Measurements from ENCODE around the gene CGB1. TPM values are rescaled to one million over a fixed set of nuclear protein-coding genes. Genes with fewer than 3 reads are reported as not detected.
A peak's percentile ranks its signal among the peaks of the same experiment; 100 is the strongest.

Gene CGB1
- total and polyA plus RNA-seq, 2 of the 8 experiments (the other 6 are each of a cell fraction or from before 2014, with no cell fraction given), result not detected

GRCh38 chr19:49071860-49072547 is 35.3 kb upstream of the CGB1 start (continued):
- no peak for TF ChIP-seq ATF2 (IDR thresholded peaks at IDR 0.05; ENCODE audit: low read length)
- TF ChIP-seq NRF1 (IDR thresholded peaks at IDR 0.05; ENCODE audit: low read depth, low read length), result no peak; the same call in 1 of the 2 replicates
- TF ChIP-seq POLR2AphosphoS5 (IDR thresholded peaks at IDR 0.05; ENCODE audit: low read depth, low read length), result no peak
- no peak for TF ChIP-seq TBP (IDR thresholded peaks at IDR 0.05; ENCODE audit: low read depth, low read length)
- TF ChIP-seq CTCF (IDR thresholded peaks at IDR 0.05; ENCODE audit: control extremely low read depth in 1 of 3, insufficient read depth in 1 of 3, low read depth in 1 of 3, low read length in 3 of 3), result no peak
- TF ChIP-seq CREB1 (IDR thresholded peaks at IDR 0.05), result no peak
- TF ChIP-seq SP4 (IDR thresholded peaks at IDR 0.05; ENCODE audit: low read length), result 0 out of 2 replicates have a peak, but pooled peaks have one; percentile 66
- no peak for TF ChIP-seq HDAC6 (IDR thresholded peaks at IDR 0.05; ENCODE audit: low read depth, low read length)
- no peak for TF ChIP-seq POLR2A (IDR thresholded peaks at IDR 0.05; ENCODE audit: control extremely low read depth in 1 of 2, low read depth in 2 of 2, low read length in 2 of 2)
- TF ChIP-seq EZH2 (IDR thresholded peaks at IDR 0.05; ENCODE audit: low read depth, low read length, severe bottlenecking), result no peak
- TF ChIP-seq BCL11A (IDR thresholded peaks at IDR 0.05; ENCODE audit: low read depth in 2 of 2, low read length in 2 of 2), result no peak
- no peak for TF ChIP-seq RBBP5 (IDR thresholded peaks at IDR 0.05; ENCODE audit: borderline replicate concordance, low read depth, low read length)
- TF ChIP-seq SIX5 (IDR thresholded peaks at IDR 0.05; ENCODE audit: low read depth, low read length), result no peak
- TF ChIP-seq SP1 (IDR thresholded peaks at IDR 0.05; ENCODE audit: low read depth, low read length), result 0 out of 2 replicates have a peak, but pooled peaks have one; percentile 28
- TF ChIP-seq POU5F1 (IDR thresholded peaks at IDR 0.05; ENCODE audit: low read depth, low read length), result no peak
- TF ChIP-seq NANOG (IDR thresholded peaks at IDR 0.05; ENCODE audit: insufficient read depth, low read depth, low read length, poor library complexity, severe bottlenecking), result no peak
- TF ChIP-seq JUN (IDR thresholded peaks at IDR 0.05; ENCODE audit: low read depth, low read length), result no peak
- peak; percentile 29; the same call in 1 of the 2 replicates for TF ChIP-seq KDM1A (IDR thresholded peaks at IDR 0.05; ENCODE audit: borderline replicate concordance, low read length)
- TF ChIP-seq KDM5A (IDR thresholded peaks at IDR 0.05; ENCODE audit: low read length), result no peak
- no peak for TF ChIP-seq HDAC2 (IDR thresholded peaks at IDR 0.05; ENCODE audit: borderline replicate concordance in 1 of 2, low read depth in 2 of 2, low read length in 2 of 2)
- no peak for TF ChIP-seq CHD1 (IDR thresholded peaks at IDR 0.05; ENCODE audit: low read depth, low read length)

All from H1 (cell line).